HG03196 (cell line): Measurements from ENCODE around the gene ZBTB7C.

Experiments
- ATAC-seq: cut with Tn5 transposase; IDR thresholded peaks from one replicate; pipeline ENCODE4 v1.9.1; 2021; ENCODE audit not compliant: unreplicated experiment

The ZBTB7C gene

DNA sequence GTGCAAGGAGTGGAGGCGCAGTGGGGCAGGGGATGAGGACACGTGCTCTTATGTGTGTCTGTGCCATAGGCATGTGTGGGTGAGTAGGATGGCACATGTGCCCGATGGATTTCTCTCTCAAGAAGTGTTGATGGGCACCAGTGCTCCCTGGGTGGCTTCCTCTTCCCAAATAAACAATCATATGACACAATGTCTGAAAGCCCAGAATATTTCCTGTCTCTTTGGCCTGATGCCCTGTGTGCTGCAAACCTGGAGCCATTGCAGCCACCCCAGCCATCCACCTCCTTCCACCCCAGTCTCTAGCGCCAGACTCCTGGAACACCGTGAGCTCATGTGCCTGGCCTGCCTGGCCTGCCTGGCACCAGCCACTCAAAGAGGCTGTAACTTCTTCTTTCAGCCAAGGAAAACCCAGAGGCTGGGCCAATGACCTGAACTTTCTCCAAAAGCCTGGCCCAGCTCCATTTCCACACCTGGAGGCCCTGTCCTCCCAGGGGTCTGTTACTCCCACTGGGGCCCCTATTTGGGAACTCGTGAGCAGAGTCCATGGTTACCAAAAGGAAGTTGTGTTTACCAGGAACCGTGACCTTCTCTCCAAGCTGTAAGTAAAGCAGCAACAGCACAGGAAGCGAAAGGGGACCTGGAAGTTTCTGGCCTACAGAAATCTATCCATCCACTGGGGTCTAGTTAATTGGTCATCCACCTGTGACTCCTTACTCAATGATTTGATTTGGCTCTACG lies 9.5 kb upstream of the ZBTB7C start:
- ATAC-seq, result no peak

- ATAC-seq, result no peak
Observed at GRCh38 chr18:48417985-48418384, 8.8 kb upstream of the ZBTB7C start.

DNA sequence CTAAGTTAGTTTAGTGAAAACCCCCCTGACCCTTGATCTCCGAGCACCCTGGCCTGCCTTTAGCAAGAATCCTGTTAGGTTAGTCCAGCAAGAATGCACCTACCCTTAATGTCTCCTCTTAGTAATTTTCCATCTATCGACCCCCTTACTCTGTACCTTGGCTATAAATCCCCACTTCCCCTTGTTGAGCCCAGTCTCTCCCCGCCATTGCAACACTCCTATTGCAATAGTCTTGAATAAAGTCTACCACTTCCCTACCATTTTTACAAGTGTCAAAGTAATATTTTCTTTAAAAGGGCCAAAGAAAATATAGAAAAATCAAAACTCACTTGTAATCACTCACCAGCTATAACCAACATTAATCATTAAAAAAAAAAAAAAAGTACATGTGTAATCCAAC lies 4.2 kb upstream of the ZBTB7C start:
- ATAC-seq, result no peak

DNA sequence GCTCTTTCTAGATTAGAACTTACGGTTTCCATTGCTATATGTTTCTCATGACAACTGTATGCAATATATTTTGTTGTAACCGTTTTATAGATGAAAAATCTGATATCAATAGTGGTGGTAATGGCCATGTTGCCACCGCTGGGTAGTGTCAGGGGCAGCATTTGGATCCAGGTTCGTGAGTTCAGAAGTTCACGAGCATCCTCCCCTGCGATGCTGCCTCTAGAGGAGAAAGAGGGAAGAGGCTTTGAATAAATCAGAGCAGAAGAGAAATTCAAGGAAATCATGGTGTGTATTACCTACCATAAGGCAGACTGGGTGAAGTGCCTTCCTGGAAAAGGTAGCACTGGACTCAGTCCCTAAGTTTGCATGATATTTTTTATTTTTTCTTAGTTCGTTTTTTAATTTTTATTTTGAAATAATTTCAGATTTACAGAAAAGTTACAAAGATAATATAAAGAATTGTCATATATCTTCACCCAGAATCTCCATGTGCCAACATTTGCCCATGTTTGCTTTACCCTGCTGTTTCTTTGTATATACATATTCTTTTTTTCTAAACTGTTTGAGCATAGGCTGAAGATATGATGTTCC lies 3.3 kb upstream of the ZBTB7C start:
- ATAC-seq, result no peak

DNA sequence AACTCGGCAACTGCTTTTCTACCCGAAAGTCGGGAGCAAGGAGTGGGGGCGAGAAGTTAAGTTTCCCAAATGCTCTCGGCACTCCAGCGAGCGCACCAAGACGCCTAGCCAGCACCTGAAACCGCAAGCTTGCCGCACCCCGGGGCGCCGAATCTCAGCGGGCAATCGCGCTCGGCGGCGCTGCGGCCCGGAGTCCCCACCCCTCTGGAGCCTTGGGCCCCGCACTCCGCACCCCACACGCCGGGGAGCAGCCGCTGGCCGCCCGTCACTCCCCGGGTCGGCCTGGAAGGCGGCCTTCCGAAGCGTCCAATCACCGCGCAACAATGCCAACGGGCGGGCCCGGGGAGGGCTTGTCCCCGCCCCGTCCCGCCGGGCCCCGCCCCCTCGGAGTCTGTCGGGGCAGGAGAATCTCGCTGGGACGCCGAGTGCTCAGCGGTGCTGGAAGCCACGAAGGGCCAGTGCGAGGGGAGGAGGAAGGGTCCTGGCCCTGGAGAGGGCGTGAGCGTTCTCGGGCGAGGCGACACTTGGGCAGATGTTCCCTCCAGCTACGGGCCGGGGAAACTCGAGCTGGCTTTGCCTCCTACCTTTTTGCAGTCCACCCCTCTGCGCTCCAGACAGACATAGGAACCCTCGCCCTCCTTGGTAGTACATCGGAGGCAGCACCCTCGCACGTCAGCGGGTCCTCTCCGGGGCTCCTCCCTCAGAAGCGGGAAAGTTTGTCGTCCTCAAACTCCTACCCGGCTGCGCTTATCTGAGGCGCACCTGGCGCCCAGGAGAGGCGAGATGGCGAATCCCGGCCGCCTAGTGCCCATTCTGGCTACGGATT lies 1.1 kb upstream of the ZBTB7C start:
- ATAC-seq, result peak; percentile 92

- no peak for ATAC-seq
Observed at GRCh38 chr18:48409591-48410094, 460 bp upstream of the ZBTB7C start.

DNA sequence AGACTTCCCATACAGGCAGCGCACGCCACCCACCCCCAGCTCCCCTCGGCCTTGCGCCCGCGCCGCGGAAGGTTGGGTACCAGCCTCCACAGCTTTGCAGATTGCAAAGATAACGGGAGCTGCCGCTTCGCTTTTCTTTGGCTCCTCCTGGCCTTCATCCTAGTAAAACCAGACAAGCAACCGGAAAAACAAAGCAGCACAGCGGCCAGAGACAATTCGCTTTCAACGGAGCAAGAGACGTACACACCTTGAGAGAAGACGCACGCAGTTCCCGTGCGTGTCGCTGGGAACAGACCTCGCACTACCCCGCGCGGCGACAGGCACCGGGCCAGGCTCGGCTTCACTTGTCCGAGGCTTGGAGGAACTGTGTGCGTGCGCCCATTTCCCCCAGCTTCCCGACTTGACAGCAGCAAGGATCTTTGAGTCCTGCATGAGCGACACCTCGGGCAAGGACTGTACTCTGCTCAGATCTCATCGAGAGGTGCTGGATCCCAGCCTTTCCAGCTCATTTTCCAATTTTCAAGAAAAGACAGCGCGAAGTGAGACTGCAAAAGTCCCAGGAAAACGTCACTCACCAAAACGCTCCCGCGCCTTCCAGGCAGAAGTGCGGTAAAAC lies 964 bp downstream of the ZBTB7C start:
- no peak for ATAC-seq

GRCh38 chr18:48407358-48407757 lies 1.8 kb downstream of the ZBTB7C start:
- no peak for ATAC-seq

GRCh38 chr18:48405978-48406377 lies 3.2 kb downstream of the ZBTB7C start:
- ATAC-seq, result no peak

DNA sequence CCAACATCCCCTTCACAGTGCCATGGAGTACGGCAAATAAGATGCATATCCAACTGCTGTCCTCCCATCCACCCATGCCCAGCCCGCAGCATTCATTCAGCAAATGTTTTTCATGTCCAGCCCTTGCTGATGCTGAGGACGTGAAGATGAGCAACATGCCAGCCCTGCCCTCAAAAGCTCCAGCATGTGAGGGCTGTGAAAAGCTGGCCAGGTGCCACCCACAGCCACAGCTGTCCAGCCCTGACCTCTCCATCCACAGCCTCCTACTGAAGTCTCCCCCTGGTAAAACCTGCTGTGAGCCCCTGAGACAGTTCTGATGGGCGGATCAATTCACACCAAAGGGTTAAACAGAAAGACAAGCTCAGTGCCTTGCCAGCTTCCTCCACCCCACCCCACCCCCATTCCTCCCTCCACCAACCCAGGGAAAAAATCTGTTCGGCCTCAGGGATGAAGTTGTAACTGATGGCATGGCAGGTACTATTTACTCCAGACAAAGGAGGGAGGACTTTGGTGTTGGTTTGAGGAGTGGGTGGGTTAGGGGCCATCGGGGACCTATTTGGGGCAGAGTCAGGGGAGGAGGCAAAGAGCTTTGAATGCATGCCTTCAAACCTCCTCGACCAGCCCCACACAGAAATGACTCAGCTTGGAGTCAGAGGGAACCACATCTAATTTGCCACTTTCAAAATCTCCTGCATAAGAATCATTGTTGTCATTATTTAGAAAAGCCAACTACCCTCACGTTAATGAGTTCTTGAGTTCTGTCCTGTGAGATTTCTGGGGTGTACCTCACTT lies 4.3 kb downstream of the ZBTB7C start:
- no peak for ATAC-seq

- no peak for ATAC-seq
Observed at GRCh38 chr18:48402953-48403352, 6.2 kb downstream of the ZBTB7C start.

- no peak for ATAC-seq
Observed at GRCh38 chr18:48399303-48400075, 9.7 kb downstream of the ZBTB7C start.

GRCh38 chr18:48398074-48398473 lies 11.1 kb downstream of the ZBTB7C start:
- no peak for ATAC-seq

DNA sequence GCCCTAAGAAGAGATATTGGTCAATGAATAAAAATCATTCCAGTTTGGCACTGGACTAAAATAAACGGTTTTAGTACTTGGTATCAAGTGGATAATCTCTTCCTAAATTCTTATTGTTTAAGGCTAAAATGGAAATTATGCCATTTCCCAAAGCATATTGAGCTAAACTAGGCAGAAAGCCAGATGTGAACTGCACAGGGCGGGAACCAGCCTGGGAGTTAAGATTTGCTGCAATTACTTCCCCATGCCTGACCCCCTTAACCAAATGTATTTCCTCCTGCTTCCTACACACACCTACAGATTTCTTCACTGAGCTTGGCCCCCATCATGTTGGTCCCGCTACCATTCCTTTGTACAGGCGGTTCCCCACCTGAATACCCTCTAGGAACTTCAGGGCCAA lies 12.2 kb downstream of the ZBTB7C start:
- ATAC-seq, result no peak

GRCh38 chr18:48396561-48396960 lies 12.6 kb downstream of the ZBTB7C start:
- no peak for ATAC-seq

DNA sequence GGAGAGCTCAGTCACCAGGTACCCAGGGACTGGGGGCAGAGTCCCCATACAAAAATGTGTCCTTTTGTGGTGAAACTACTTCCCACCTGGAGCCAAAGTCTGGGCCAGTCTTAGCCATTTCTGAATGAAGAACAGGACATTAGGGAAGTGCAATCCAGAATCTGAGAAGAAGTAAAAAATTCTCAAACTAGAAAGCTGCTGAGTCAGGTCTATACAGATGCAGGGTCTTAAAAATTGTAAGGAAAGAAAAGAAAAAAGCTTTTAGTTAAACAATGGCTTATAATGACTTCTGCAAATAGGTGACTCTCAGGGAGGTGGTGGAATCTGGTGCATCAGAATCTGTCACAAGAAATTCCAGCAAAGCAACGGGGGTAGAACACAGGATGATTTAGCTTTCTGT lies 13.5 kb downstream of the ZBTB7C start:
- ATAC-seq, result no peak

DNA sequence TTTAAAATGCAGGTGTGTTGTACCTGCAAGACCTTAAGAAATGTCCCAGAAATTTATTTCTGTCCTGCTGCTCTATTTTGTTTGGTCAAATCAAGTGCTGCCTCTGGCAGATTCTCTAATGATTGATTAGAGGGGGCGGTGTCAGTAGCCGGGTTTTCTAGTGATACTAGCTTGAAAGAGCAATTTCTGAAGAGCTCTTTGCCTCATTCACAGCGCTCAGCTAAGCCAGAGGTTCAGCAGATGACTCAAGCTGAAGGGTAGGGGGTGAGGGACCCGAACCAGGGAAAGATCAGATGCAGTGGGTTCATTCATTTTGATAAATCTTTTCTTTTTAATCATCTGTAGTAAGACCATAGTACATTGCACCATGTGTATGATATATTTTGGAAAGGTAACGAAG lies 15.0 kb downstream of the ZBTB7C start:
- no peak for ATAC-seq

DNA sequence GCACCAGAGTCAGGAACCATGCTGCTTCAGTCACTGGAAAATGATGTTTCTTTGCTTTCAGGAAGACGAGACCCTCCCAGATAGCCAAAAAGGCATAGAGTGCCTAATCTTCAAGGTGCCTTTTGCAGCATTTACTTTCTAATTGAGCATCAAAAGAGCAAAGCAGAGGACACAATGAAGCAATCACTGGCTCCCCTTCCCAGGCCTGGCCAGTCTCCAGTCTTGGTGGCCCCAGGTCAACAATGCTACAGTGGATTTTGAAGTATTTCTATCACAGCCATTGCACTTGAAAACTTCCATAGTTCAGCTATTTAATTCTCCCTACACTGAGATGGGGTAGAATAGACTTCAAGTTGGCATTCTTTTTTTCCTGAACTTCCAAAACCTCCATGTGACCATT lies 15.4 kb downstream of the ZBTB7C start:
- ATAC-seq, result no peak

- ATAC-seq, result no peak
Observed at GRCh38 chr18:48393170-48393569, 16.0 kb downstream of the ZBTB7C start.

GRCh38 chr18:48392268-48392667 lies 16.9 kb downstream of the ZBTB7C start:
- ATAC-seq, result no peak
